ENCODE data around the gene HP. TPM values are rescaled to one million over a fixed set of nuclear protein-coding genes. Genes with fewer than 3 reads are reported as not detected.

HP gene
- total and polyA plus RNA-seq, 10 of the 15 experiments (the other 5 are each of a cell fraction or from before 2014, with no cell fraction given): 10.8 TPM; not detected in 9

Other genes with a start within 250 kb of the HP start
Only the 7 nearest of the 10 such genes appear.
- 133 and 160 TPM in 2 replicates for gene IST1, start 159.0 kb upstream of the HP start, total RNA-seq (2014; rRNA removed)
- gene IST1, start 159.0 kb upstream of the HP start, total RNA-seq (2014; rRNA removed; fragmentation: Illumina TruSeq; extraction: Trizol): 148 and 150 TPM in 2 replicates
- 134 and 140 TPM in 2 replicates for gene IST1, start 159.0 kb upstream of the HP start, total RNA-seq (2021)
- 277 and 293 TPM in 2 replicates for gene IST1, start 159.0 kb upstream of the HP start, polyA plus RNA-seq (2011; rRNA removed)
- 189 and 196 TPM in 2 replicates for gene IST1, start 159.0 kb upstream of the HP start, polyA plus RNA-seq (2014; fragmentation: Illumina TruSeq; extraction: Trizol)
- gene IST1, start 159.0 kb upstream of the HP start, polyA plus RNA-seq (2014; fragmentation: Nextera tagmentation; extraction: Ambion mirVana): 100 to 1,000 TPM in 1 of 2 experiments, 10 to 100 TPM in 1; 97.3 to 136 TPM
- gene IST1, start 159.0 kb upstream of the HP start, polyA plus RNA-seq (2014; rRNA removed): 120 and 155 TPM in 2 replicates
- 100 to 1,000 TPM; 113 to 125 TPM for gene IST1, start 159.0 kb upstream of the HP start, polyA plus RNA-seq (2016; fragmentation: Nextera tagmentation; extraction: Ambion mirVana)
- not detected in 2 replicates for gene PKD1L3, start 54.1 kb upstream of the HP start, total RNA-seq (2014; rRNA removed)
- gene PKD1L3, start 54.1 kb upstream of the HP start, total RNA-seq (2014; rRNA removed; fragmentation: Illumina TruSeq; extraction: Trizol): 0.04 TPM in 1 of 2 replicates, not detected in the other
- gene PKD1L3, start 54.1 kb upstream of the HP start, total RNA-seq (2021): not detected in 2 replicates
- gene PKD1L3, start 54.1 kb upstream of the HP start, polyA plus RNA-seq (2011; rRNA removed): not detected in 2 replicates
- gene PKD1L3, start 54.1 kb upstream of the HP start, polyA plus RNA-seq (2014; fragmentation: Illumina TruSeq; extraction: Trizol): 0.03 TPM in 1 of 2 replicates, not detected in the other
- not detected for gene PKD1L3, start 54.1 kb upstream of the HP start, polyA plus RNA-seq (2014; fragmentation: Nextera tagmentation; extraction: Ambion mirVana)
- not detected in 2 replicates for gene PKD1L3, start 54.1 kb upstream of the HP start, polyA plus RNA-seq (2014; rRNA removed)
- under 1 TPM in 1 of 2 experiments, not detected in 1; 0.04 TPM for gene PKD1L3, start 54.1 kb upstream of the HP start, polyA plus RNA-seq (2016; fragmentation: Nextera tagmentation; extraction: Ambion mirVana)
- gene DHODH, start 45.8 kb upstream of the HP start, total RNA-seq (2014; rRNA removed): 10.7 and 12.5 TPM in 2 replicates
- gene DHODH, start 45.8 kb upstream of the HP start, total RNA-seq (2014; rRNA removed; fragmentation: Illumina TruSeq; extraction: Trizol): 10.2 and 10.5 TPM in 2 replicates
- gene DHODH, start 45.8 kb upstream of the HP start, total RNA-seq (2021): 14.3 and 18.9 TPM in 2 replicates
- 13.7 and 14.6 TPM in 2 replicates for gene DHODH, start 45.8 kb upstream of the HP start, polyA plus RNA-seq (2011; rRNA removed)
- gene DHODH, start 45.8 kb upstream of the HP start, polyA plus RNA-seq (2014; fragmentation: Illumina TruSeq; extraction: Trizol): 10.7 and 13.5 TPM in 2 replicates
- gene DHODH, start 45.8 kb upstream of the HP start, polyA plus RNA-seq (2014; fragmentation: Nextera tagmentation; extraction: Ambion mirVana): 1 to 10 TPM; 3.4 to 4.1 TPM
- gene DHODH, start 45.8 kb upstream of the HP start, polyA plus RNA-seq (2014; rRNA removed): 12.5 and 12.9 TPM in 2 replicates
- gene DHODH, start 45.8 kb upstream of the HP start, polyA plus RNA-seq (2016; fragmentation: Nextera tagmentation; extraction: Ambion mirVana): 10 to 100 TPM; 20.8 to 23.3 TPM
- gene HPR, start 8.7 kb downstream of the HP start, total RNA-seq (2014; rRNA removed): not detected in 2 replicates
- gene HPR, start 8.7 kb downstream of the HP start, total RNA-seq (2014; rRNA removed; fragmentation: Illumina TruSeq; extraction: Trizol): not detected in 2 replicates
- not detected in 2 replicates for gene HPR, start 8.7 kb downstream of the HP start, total RNA-seq (2021)
- gene HPR, start 8.7 kb downstream of the HP start, polyA plus RNA-seq (2011; rRNA removed): not detected in 2 replicates
- not detected in 2 replicates for gene HPR, start 8.7 kb downstream of the HP start, polyA plus RNA-seq (2014; fragmentation: Illumina TruSeq; extraction: Trizol)
- not detected for gene HPR, start 8.7 kb downstream of the HP start, polyA plus RNA-seq (2014; fragmentation: Nextera tagmentation; extraction: Ambion mirVana)
- gene HPR, start 8.7 kb downstream of the HP start, polyA plus RNA-seq (2014; rRNA removed): not detected in 2 replicates
- gene HPR, start 8.7 kb downstream of the HP start, polyA plus RNA-seq (2016; fragmentation: Nextera tagmentation; extraction: Ambion mirVana): under 1 TPM in 1 of 2 experiments, not detected in 1; 0.15 TPM
- 13.3 and 15.2 TPM in 2 replicates for gene TXNL4B, start 39.1 kb downstream of the HP start, total RNA-seq (2014; rRNA removed)
- 11.1 TPM in 2 replicates for gene TXNL4B, start 39.1 kb downstream of the HP start, total RNA-seq (2014; rRNA removed; fragmentation: Illumina TruSeq; extraction: Trizol)
- gene TXNL4B, start 39.1 kb downstream of the HP start, total RNA-seq (2021): 14.0 and 17.2 TPM in 2 replicates
- 24.0 and 42.1 TPM in 2 replicates for gene TXNL4B, start 39.1 kb downstream of the HP start, polyA plus RNA-seq (2011; rRNA removed)
- 16.2 and 16.3 TPM in 2 replicates for gene TXNL4B, start 39.1 kb downstream of the HP start, polyA plus RNA-seq (2014; fragmentation: Illumina TruSeq; extraction: Trizol)
- 10 to 100 TPM; 13.8 to 15.5 TPM for gene TXNL4B, start 39.1 kb downstream of the HP start, polyA plus RNA-seq (2014; fragmentation: Nextera tagmentation; extraction: Ambion mirVana)
- gene TXNL4B, start 39.1 kb downstream of the HP start, polyA plus RNA-seq (2014; rRNA removed): 13.4 and 16.9 TPM in 2 replicates
- gene TXNL4B, start 39.1 kb downstream of the HP start, polyA plus RNA-seq (2016; fragmentation: Nextera tagmentation; extraction: Ambion mirVana): 10 to 100 TPM; 22.6 TPM
- 47.7 and 48.8 TPM in 2 replicates for gene DHX38, start 39.3 kb downstream of the HP start, total RNA-seq (2014; rRNA removed)
- gene DHX38, start 39.3 kb downstream of the HP start, total RNA-seq (2014; rRNA removed; fragmentation: Illumina TruSeq; extraction: Trizol): 32.7 and 38.8 TPM in 2 replicates
- gene DHX38, start 39.3 kb downstream of the HP start, total RNA-seq (2021): 67.0 and 67.8 TPM in 2 replicates
- 23.9 and 35.7 TPM in 2 replicates for gene DHX38, start 39.3 kb downstream of the HP start, polyA plus RNA-seq (2011; rRNA removed)
- 39.0 and 40.3 TPM in 2 replicates for gene DHX38, start 39.3 kb downstream of the HP start, polyA plus RNA-seq (2014; fragmentation: Illumina TruSeq; extraction: Trizol)
- gene DHX38, start 39.3 kb downstream of the HP start, polyA plus RNA-seq (2014; fragmentation: Nextera tagmentation; extraction: Ambion mirVana): 1 to 10 TPM; 2.1 to 5.8 TPM
- gene DHX38, start 39.3 kb downstream of the HP start, polyA plus RNA-seq (2014; rRNA removed): 51.7 and 60.3 TPM in 2 replicates
- gene DHX38, start 39.3 kb downstream of the HP start, polyA plus RNA-seq (2016; fragmentation: Nextera tagmentation; extraction: Ambion mirVana): 10 to 100 TPM; 46.1 to 47.1 TPM
- gene PMFBP1, start 117.7 kb downstream of the HP start, total RNA-seq (2014; rRNA removed): 1.0 and 1.1 TPM in 2 replicates
- gene PMFBP1, start 117.7 kb downstream of the HP start, total RNA-seq (2014; rRNA removed; fragmentation: Illumina TruSeq; extraction: Trizol): 0.98 and 1.6 TPM in 2 replicates
- 1.8 and 1.9 TPM in 2 replicates for gene PMFBP1, start 117.7 kb downstream of the HP start, total RNA-seq (2021)
- 1.3 and 2.1 TPM in 2 replicates for gene PMFBP1, start 117.7 kb downstream of the HP start, polyA plus RNA-seq (2011; rRNA removed)
- 0.67 and 1.1 TPM in 2 replicates for gene PMFBP1, start 117.7 kb downstream of the HP start, polyA plus RNA-seq (2014; fragmentation: Illumina TruSeq; extraction: Trizol)
- 1 to 10 TPM in 1 of 2 experiments, under 1 TPM in 1; 0.40 to 1.5 TPM for gene PMFBP1, start 117.7 kb downstream of the HP start, polyA plus RNA-seq (2014; fragmentation: Nextera tagmentation; extraction: Ambion mirVana)
- gene PMFBP1, start 117.7 kb downstream of the HP start, polyA plus RNA-seq (2014; rRNA removed): 0.86 and 1.1 TPM in 2 replicates
- 1 to 10 TPM in 1 of 2 experiments, under 1 TPM in 1; 0.49 to 2.3 TPM for gene PMFBP1, start 117.7 kb downstream of the HP start, polyA plus RNA-seq (2016; fragmentation: Nextera tagmentation; extraction: Ambion mirVana)

All from GM12878 (cell line).